ENCODE results near the gene ANXA9.
A peak's percentile ranks its signal among the peaks of the same experiment; 100 is the strongest.

ANXA9 gene

DNA sequence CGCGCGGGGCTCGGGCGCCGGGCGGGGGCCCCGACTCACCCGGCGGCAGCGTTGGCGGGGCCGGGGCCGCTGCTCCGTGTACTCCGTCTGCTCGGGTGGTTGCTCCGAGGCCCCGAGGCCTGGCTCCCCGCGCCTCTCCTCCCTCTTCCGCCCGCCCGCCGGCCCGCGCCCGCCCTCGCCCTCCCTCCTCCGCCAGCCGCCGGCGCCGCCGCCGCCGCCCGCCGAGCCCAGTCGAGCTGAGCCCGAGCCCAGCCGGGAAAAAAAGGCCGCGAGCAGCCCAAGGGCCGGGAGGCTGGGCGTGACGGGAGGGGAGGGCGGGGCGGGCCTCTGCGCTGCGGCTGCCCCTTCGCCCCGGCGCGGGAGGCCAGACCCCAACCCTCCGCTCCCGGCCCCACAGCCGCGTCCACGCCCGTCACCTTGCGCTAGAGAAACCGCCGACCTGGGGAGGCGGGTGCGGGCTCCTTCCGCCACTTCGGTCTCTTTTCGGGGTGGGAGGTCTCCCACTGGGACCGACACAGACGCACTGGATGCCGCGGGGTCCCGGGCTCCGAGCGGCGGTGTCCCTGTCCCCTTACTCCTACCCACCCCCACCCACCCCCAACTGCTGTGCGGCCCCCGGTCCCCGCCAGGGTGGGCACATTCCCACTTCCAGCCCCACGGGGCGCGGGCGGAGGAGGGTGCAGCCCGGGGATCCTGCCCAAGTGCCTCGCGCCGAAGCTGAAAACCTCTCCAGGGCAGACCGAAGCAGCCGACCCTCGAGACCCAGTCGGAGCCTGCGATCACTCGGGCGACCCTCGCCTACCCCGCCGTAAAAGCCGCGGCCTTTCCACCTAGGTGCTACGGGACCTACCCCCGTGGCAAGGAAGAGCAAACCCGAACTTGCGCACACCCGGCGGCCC lies 7.3 kb upstream of the ANXA9 start, which contains the start of gene CERS2:
Gene CERS2, minus strand, starts transcription at position 256 of the 899 bp plus-strand sequence. CDS start 5,745 bp downstream, outside the sequence.
- peak; percentile 57 for DNase-seq (ENCODE audit: low spot score)

- no peak for DNase-seq (ENCODE audit: low spot score)
Observed at GRCh38 chr1:150976401-150976821, 5.7 kb upstream of the ANXA9 start.

DNA sequence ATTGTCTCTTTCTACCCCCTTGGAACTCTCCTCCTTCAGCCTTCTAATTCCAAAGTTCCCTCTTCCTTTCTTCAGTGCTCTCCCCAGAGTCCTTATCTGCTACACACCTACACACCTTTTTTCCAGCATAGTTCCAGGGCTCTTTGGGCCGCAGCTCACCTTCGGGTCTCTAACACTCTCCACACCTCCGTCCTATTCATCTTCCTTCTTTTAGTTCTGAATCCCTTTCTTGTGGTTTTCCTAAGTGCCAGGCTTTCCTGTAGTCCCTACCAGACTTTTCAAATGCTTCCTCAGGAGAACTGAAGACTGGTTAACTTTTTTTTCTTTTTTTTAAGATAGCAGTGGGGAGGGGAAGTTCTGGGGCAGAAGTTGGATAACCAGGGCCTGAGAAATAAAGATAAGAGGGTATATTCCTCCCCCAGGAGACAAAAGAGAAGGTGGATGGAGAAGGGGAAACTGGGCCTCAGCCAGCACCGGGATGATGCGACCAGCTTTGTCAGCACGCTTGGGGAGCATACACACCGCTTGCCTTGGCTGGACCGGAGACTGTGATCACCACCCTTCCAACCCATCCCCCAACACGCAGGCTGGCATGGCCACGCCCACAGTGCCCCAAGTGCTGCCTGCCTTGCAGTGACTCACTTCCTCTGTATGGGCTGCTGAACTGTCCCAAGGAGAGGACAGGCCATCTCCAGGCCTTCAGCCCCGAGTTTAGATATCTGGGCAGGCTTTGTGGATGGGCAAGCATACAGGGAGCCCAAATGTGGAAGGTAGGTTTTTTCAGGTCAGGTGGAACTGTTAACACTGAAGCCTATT lies 5.0 kb upstream of the ANXA9 start:
- DNase-seq (ENCODE audit: low spot score), result peak; percentile 92

DNA sequence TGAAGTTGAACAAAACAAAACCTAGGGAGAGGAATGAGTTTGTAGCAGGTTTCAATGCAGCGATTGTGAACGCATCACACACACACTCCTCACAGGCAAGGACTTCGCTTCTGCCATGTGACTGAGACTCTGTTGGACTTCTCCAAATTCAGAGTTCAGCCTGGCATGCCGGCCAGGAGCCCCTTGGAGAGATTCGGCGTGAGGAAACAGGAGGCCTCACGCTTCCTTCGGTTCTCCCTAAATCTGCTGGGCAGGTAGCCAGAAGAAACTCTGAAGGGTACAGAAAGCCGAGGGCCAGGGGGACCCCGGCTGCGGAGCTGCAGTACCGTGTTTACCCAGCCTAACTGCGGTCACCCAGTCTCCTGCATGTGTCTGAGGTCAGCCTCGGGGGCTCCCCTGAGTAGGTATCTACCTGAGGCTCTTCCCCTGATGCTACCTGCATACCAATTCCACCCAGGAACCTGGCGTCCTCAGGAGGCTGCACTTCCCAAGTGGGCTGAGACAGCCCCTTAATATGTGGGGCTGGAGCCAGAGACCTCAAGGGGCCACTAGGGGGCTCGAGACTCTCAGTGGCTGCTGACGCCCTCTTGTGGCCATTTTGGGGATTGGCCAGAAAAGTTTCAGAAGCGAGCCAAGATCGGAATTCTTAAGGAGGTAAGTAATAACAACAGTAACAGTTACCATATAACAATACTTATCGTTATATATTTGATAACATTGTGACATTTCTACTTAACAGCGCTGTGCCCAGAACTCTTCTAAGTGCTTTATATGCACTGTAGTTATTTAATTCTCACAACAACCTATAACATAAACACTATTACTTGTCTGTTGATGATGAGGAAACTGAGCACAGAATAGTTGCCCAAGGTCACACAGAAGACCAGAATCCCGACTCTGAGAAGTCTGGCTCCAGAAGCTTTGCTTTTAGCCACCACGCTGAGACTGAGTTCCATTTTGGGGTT lies 2.7 kb upstream of the ANXA9 start:
- DNase-seq (ENCODE audit: low spot score), result peak; percentile 86

GRCh38 chr1:150981177-150981804 lies 801 bp upstream of the ANXA9 start:
- DNase-seq (ENCODE audit: low spot score), result no peak

GRCh38 chr1:150985179-150985825 lies 3.2 kb downstream of the ANXA9 start:
- no peak for DNase-seq (ENCODE audit: low spot score)

DNA sequence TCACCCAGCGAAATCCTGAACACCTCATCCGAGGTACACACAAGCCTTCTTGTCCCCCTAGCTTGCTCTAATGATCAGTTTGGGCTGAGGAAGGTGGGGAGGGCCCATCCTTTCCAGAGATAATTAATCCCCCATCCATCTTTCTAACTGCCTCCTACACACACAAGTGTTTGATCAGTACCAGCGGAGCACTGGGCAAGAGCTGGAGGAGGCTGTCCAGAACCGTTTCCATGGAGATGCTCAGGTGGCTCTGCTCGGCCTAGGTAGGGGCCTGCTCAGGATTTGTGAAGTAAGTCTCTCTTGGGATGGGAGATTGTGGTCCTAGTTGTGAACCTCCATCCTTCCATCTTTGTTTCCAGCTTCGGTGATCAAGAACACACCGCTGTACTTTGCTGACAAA lies 5.8 kb downstream of the ANXA9 start:
- DNase-seq (ENCODE audit: low spot score), result no peak

- DNase-seq (ENCODE audit: low spot score), result no peak
Observed at GRCh38 chr1:150992626-150993025, 10.5 kb downstream of the ANXA9 start.

DNA sequence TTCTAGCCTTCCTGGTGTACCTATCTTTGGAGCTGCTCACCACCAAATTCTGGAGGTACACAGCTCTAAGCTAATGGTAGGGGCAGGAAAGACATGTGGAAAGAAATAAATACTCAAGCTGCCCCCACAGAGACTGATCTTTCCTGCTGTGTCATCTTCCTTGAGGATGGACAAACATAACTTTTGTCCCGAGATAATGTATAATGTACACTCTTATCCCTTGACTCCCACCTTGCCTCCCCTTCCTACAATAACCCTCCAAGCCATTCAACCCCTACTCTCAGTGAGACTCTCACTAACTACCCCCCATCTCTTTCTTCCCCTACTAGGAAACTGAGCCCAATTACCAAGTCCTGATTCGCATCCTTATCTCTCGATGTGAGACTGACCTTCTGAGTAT lies 12.2 kb downstream of the ANXA9 start:
- no peak for DNase-seq (ENCODE audit: low spot score)

DNA sequence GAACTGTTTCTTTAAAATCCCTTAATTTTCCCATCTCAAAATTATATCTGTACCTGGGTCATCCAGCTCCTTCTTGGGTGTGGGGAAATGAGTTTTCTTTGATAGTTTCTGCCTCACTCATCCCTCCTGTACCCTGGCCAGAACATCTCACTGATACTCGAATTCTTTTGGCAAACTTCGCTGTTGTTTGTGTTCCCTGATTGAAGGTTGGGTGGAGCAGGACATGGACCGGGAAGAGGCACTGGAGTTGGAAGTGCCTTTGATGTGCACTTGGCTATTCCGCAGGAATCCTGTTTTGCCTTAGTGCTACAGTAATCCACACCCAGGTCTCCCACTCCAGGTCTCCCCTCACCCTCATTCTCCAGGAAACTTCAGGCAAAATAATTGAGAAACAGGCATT lies 13.4 kb downstream of the ANXA9 start:
- no peak for DNase-seq (ENCODE audit: low spot score)

DNA sequence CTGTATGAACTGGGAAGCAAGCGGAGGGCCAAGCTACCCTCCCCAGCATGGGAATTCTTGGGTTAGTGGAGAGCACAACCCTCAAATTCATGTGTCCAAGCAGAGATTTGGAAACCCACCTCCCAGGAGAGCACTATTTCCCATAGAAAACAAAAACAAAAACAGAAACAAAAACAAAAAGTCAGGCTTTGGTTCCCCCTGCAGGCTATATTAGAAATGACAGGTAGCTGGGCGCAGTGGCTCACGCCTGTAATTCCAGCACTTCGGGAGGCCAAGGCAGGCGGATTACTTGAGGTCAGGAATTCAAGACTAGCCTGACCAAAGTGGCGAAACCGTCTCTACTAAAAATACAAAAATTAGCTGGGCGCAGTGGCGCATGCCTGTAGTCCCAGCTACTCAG lies 13.8 kb downstream of the ANXA9 start:
- DNase-seq (ENCODE audit: low spot score), result no peak

- DNase-seq (ENCODE audit: low spot score), result no peak
Observed at GRCh38 chr1:150997126-150997872, 15.2 kb downstream of the ANXA9 start.

- DNase-seq (ENCODE audit: low spot score), result no peak
Observed at GRCh38 chr1:150997949-150998348, 15.9 kb downstream of the ANXA9 start.

GRCh38 chr1:150999051-150999674 lies 17.1 kb downstream of the ANXA9 start:
- peak; percentile 63 for DNase-seq (ENCODE audit: low spot score)

DNA sequence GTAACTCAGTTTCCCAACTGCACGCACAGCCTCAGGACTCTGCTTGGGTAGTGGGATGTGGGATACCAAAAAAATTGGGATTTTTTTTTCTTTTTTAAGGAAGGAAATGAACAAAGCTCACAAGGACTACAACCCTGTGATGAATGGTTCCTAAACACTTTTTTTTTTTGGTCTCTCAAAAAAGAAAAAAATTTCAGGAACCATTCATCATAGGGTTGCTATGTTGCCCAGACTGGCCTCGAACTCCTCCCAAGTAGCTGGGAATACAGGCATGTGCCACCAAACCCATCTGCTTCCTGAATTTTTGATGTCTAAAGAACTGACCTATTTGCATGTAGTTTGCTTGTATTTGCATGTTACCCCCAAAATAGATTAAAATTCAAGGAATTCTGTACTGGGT lies 17.8 kb downstream of the ANXA9 start:
- no peak for DNase-seq (ENCODE audit: low spot score)

- DNase-seq (ENCODE audit: low spot score), result no peak
Observed at GRCh38 chr1:151000408-151000807, 18.3 kb downstream of the ANXA9 start.

DNA sequence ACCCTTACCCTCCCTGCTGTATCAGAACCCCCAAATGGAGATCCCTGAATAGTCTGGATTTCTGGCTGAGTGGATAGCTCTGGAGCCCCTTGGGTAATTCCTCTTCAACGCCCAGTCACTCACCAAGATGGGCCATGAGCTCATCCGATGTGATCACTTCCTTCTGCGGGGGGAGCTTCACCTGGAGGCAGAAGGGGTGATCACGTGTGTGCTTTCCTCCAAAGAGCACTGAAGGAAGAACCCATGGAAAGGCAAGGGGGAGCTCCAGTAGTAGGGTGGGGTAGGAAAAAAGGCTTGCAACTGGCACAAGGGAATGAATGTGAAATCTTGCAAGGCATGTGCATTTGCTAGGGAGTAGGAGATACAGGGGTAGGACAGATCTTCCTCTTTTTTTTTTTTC lies 19.5 kb downstream of the ANXA9 start:
- DNase-seq (ENCODE audit: low spot score), result no peak

- DNase-seq (ENCODE audit: low spot score), result no peak
Observed at GRCh38 chr1:151002051-151002450, 20.0 kb downstream of the ANXA9 start.

- DNase-seq (ENCODE audit: low spot score), result no peak
Observed at GRCh38 chr1:151002611-151003010, 20.5 kb downstream of the ANXA9 start.

- no peak for DNase-seq (ENCODE audit: low spot score)
Observed at GRCh38 chr1:151003180-151003579, 21.1 kb downstream of the ANXA9 start.

Data from Ammon's horn (tissue), 1 donor.